ENCODE results near the gene ZC3HAV1L.
"Not testable (repeated sequence)": the region's sequence is repeated elsewhere in the genome, so short reads cannot be mapped to it uniquely, and the experiment has no call there.

ZC3HAV1L gene, protein sequence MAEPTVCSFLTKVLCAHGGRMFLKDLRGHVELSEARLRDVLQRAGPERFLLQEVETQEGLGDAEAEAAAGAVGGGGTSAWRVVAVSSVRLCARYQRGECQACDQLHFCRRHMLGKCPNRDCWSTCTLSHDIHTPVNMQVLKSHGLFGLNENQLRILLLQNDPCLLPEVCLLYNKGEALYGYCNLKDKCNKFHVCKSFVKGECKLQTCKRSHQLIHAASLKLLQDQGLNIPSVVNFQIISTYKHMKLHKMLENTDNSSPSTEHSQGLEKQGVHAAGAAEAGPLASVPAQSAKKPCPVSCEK

DNA sequence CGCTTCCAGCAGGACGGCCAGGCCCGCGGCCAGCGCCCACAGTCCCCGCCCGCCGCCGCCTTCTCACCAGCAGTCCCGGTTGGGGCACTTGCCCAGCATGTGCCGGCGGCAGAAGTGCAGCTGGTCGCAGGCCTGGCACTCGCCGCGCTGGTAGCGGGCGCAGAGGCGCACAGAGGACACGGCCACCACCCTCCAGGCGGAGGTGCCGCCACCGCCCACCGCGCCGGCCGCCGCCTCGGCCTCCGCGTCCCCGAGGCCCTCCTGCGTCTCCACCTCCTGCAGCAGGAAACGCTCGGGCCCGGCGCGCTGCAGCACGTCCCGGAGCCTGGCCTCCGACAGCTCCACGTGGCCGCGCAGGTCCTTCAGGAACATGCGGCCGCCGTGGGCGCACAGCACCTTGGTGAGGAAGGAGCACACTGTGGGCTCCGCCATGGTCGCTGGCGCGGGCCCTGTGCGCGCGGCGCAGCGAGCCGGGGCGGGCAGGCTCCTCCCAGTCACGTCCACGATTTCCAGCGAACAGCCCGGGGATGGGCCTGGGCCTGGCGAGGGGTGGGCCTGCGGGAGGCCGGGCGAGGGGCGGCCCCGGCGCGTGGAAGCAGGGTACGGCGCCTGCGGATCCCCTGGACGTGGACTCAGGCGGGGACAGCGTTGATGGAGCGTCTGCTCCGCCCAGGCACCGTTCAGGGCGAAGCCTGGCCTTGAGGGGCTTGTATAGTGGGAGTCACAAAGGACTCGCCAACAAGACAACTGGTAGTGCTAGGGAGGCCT, at the start of gene ZC3HAV1L:
Gene ZC3HAV1L (minus strand): TSS at position 457 of the 768 bp plus-strand sequence. CDS start 25 bp downstream, at position 432.
- DNase-seq (ENCODE audit: low read depth, low spot score) = peak; percentile 70

DNA sequence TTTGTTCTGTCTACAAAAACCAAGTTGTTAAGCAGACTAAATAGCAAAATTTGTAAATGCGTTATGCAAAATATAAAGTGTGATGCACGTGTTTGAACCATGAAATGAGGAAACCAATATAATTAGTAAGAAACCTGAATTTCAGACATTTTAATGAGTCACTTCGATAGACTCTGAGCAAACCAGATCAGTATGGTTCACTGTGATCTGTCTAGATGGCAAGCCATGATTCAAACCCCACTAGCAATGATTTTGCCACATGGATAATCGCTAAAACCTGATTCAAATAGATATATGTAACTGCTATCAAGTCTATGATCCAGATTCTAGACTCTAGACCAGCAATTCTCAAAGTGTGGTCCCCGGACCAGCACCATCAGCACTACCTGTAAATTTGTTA, 48.9 kb upstream of the ZC3HAV1L start:
- DNase-seq (ENCODE audit: low read depth, low spot score) = no peak

DNA sequence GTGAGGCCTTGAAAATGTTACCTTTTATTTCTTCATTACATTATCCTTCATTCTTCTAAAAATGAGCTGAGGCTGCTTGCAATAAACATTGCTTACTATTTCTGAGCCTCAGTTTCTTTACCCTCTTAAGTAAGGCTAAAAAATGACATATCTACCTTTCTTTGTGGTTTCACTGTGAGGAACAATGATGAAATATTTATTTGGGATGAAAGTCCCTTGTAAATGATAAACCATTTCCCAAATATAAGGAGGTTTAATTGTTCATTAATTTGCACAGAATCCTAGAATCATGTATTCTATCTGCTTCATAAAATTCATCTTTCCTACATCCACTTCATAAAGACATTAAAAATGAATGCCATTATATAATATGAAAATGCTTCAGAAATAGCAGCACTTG, 45.7 kb upstream of the ZC3HAV1L start:
- no peak for DNase-seq (ENCODE audit: low read depth, low spot score)

DNA sequence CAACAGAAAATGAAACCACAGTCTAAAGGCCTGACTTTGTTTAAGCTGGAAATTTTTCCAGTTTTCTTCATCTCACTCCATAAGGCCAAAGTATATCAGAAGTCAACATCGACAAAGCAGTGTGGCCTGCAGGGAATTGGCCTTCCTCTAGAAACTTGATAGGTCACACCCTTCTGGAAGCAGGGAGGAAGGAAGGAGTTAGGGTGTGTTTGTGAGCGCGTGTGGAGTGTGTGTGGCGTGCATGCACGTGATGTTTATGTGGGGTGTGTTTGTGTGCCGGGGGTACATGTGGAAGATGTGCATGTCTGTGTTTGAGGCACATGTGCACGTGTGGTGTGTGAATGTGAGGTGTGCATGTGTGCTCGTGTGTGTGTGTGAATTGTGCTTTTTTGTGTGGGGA, 45.1 kb upstream of the ZC3HAV1L start:
- DNase-seq (ENCODE audit: low read depth, low spot score) = no peak

DNA sequence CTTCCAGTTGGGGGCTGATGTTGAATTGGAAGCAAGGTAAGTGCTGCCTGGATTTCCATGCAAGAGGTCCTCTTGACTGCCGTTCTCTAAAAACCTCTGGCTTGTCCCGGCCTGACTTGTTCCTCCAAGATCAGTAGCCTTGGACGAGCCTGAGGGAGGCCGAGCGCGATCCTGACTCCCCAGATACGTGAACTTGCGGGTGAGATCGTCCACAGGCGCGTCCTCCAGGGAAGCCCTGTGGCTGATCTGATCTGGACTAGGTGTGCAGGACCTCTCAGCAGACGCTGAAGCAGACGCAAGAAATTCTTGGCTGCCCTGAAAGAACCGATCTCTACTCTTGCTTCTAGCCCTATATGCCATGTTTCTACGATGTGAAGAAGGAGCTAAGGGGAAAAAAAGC, 44.0 kb upstream of the ZC3HAV1L start:
- no peak for DNase-seq (ENCODE audit: low read depth, low spot score)

DNA sequence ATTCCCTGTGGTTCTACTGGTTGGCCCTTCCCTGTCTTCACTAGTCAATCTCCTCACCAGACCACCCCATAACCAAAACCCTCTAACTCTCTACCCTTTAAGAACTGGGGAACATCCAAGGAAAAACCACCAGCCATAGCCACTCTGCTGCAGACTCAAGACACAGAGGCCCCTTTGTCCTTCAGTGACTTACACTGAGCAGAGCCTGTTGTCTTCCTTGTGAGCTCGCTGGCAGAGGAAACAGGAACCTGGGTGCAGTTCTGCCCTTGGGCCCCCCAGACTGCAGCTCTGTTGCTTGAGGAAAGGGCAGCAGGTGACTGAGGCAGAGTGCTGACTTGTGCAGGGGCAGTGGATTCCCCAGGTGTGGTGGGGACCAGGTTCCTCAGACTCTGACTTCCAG, 43.1 kb upstream of the ZC3HAV1L start:
- no peak for DNase-seq (ENCODE audit: low read depth, low spot score)

DNA sequence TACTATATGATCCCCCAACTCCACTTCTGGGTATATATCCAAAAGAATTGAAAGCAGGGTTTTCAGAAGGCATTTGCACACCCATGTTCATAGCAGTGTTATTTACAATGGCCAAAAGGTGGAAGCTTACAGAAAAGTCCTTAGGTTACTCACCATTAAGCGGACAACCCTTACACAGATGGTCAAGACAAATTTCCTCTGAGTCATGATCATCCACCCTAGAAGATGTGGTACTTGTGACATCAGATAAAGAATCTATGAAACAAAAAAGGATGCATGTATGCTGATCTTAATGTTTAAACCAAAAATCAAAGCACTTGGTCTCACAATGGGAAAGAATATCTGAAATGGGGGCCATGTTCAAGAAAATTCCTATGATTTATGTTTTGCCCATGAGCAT, 42.6 kb upstream of the ZC3HAV1L start:
- no peak for DNase-seq (ENCODE audit: low read depth, low spot score)

DNA sequence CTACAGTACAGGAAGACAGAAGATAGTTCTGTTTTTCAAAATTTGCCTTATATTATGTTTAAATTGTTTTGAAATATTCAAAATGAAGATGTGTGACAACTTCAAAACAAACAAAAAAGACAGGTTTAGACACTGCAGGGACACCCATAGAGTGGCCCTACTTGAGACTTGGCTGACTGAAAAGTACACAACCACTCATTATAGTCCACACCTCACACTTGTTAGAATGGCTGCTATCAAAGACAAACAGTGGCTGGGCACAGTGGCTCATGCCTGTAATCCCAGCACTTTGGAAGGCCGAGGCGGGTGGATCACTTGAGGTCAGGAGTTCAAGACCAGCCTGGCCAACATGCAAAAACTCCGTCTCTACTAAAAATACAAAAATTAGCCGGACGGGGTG, 41.9 kb upstream of the ZC3HAV1L start:
- DNase-seq (ENCODE audit: low read depth, low spot score) = not testable (repeated sequence)

DNA sequence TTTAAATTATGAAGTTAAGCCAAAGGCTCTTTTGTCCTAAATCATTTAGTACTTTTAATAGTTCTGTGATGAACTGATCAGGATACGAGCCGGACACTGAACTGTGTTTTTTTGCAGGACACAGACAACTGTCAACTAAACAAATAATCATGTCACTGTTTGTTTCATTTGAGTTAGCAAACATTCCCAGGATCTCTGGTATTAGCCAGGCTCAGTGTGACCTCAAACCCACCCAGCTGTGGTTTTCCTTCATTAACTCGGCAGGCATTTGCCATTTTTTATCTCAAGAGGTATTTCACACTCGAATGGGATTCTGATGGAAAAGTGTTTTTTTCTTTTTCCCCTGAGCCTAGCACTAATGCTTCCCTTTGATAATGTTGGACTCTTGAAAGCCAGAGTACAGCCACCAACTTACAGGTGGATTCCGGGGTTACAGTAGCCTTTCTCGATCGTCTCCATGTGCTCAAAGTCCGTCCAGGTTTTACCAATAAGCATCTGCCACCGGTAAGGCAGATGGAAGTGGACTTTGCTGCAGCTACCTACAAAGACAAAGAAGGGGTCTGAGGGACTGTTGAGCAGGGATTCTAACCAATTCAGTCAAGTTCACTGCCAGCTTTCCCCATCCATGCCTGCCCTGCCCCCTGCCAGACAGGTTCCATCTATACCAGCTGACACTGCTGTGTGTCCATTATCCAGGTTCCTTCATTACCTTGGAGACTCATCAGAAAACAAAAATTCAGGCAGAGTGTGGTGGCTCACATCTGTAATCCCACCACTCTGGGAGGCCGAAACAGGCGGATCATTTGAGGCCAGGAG, 40.2 kb upstream of the ZC3HAV1L start:
- DNase-seq (ENCODE audit: low read depth, low spot score) = no peak

DNA sequence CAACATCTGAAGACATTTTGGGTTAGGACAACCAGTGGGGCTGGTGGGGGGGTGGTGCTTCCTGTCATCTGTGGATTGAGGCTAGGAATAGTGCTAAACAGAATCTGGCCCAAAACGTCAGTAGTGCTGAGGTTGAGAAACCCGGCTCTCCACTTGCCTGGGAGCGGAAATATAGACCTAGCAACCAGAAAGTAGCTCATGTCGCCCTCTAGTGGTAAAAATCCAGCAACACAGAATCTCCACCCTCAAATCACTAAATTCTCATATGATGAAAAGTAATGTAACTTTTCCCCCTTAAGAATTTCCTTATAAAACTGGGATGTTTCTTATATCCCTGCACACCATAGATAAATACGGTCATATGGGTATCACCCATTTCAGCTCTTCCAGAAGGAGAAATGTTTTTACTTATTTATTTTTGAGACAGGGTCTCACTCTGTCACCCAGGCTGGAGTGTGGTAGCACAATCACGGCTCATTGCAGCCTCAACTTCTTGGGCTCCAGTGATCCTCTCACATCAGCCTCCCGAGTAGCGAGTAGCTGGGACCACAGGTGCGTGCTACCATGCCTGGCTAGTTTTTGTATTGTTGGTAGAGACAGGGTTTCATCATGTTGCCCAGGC, 39.3 kb upstream of the ZC3HAV1L start:
- DNase-seq (ENCODE audit: low read depth, low spot score) = peak; percentile 79

DNA sequence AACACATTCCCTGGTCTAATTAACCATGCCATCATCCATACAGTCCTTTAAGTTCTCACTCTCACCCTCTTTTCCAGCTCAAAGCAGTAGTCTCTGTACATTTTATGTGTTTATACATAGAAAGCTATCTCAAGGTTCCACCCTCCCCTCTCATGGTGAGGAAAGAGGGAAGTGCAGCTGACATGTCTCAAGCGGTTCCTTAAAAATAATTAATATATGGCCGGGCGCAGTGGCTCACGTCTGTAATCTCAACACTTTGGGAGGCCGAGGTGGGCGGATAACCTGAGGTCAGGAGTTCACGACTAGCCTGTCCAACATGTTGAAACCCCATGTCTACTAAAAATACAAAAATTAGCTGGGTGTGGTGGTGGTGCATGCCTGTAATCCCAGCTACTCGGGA, 37.0 kb upstream of the ZC3HAV1L start:
- DNase-seq (ENCODE audit: low read depth, low spot score) = no peak

DNA sequence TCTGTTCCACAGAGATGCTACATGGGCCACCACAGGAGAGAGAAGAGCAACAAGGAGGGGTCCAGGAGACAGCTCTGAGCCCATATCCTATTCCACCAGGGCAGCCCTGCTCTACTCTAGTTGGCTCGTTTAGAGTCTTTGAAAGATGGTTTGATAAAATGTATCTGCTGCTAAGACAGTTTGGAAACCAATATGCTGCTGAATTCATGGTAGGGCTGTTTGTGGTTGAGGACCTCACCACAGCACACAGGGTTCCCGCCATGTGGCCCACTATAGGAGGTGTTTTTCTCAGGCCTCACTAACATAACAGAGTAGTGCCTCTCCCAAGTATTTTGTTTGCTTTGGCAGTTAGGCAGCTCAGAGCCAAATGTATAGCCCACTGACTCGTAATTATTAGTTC, 35.8 kb upstream of the ZC3HAV1L start:
- no peak for DNase-seq (ENCODE audit: low read depth, low spot score)

DNA sequence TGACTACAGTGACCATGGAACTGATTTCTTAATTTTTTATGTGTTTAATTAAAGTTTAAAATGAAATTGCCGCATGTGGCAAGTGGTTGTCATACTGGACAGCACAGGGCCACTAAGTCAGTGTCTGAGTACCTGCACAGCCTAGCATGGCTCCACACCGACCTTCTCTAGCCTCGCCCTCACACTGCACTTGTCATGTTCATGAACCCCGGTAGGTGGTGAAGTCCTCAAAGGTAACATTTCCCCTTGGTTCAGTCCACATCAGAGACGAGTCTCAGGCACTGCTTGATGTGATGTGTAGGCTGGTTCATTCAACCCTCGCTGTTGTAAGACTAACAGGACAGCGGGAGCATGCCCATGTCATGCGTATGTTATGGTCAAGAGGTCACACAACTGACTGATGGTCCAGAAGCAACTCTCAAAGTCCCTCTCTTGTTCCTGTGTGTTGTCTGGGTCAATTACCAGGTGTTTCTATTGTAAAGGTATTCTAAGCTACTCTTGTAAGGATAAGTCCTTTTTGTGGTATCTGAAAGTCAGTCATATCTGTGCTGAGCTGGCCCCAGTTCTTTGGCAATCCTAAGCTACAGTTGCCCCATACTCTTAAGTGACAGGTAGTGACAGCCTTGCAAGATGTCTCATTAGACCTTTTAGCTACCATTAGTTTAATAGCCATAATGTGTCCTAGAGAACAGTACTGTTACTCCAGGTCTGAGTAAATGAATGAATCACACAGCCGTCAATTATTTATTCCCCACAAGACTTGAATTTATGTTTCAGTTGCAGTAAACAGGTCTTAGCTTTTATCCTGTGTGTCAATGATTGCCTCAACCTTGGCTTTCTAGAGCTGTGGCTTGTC, 32.9 kb upstream of the ZC3HAV1L start:
- no peak for DNase-seq (ENCODE audit: low read depth, low spot score)

DNA sequence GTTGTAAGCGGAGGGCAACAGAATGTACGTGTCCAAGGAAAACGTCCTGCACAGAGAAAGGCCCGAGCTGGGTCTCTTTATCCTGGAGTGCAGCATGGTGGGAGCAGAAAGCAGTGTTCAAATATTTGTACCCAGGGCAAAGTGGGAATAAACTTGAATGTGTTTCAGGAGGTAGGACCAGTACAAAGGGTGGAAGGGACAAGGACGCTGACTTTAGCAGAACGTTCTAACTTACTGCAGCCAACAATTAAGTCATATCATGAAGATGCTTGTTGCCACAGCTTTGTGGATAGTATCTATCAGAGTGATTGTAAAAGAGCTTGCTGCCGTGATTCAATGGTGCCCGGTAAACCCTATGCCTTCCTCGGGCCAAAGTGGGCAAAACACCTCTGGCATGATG, 30.5 kb upstream of the ZC3HAV1L start:
- DNase-seq (ENCODE audit: low read depth, low spot score) = no peak

DNA sequence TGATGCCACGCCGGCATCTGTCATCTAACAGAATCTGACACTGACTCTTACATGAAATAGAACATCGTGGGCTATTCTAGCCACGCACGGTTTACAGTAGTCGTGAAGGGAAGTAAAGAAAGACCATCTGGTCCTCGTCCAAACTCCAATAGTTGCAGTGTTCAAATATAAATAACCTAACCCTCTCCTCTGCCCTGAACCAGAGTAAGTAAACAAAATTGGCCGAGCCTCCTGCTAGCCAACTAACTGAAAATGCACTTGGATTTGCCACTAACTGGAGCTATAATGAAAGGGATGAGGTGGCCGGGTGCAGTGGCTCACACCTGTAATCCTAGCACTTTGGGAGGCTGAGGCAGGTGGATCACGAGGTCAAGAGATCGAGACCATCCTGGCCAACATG, 29.5 kb upstream of the ZC3HAV1L start:
- DNase-seq (ENCODE audit: low read depth, low spot score) = no peak

DNA sequence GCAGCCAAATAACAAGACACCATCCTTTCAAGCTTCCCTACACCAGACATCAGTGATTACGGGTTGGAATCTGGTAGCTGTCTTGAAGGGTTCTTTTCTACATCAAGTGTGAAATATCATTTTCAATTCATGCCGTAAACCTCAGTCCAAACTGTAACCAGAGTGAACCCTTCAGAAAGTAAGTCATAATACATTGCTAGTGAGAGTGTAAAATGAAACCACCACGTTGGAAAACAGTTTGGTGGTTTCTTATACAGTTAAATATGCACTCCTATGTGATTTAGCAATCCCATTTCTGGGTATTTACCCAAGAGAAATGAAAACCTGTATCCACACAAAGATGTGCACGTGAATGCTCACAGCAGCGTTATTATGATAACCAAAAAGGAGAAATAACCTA, 25.6 kb upstream of the ZC3HAV1L start:
- no peak for DNase-seq (ENCODE audit: low read depth, low spot score)

DNA sequence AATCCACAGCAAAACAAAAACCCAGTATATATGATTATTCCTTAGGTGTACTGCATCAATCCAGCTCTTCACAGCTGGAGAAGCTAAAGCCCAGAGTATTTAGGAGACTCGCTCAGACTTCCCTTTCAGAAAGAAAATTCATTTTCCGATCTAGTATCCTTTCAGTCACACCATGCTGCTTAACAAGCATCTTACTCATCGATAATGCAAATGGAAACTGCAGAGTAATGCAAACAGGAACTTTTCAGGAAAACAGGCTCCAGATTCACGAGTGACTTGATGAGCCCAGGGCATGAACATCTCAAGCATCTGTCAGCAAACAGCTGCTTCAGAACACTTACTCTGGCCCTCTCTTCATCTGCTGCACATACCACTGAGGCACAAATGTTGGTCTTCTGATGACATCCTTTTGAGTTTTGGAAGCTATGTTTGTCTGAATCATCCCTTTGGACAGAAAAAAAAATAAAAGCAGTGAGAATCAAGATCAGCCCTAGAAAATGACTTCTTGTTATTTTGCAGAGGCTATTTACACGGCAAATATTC, 24.9 kb upstream of the ZC3HAV1L start:
- no peak for DNase-seq (ENCODE audit: low read depth, low spot score)

DNA sequence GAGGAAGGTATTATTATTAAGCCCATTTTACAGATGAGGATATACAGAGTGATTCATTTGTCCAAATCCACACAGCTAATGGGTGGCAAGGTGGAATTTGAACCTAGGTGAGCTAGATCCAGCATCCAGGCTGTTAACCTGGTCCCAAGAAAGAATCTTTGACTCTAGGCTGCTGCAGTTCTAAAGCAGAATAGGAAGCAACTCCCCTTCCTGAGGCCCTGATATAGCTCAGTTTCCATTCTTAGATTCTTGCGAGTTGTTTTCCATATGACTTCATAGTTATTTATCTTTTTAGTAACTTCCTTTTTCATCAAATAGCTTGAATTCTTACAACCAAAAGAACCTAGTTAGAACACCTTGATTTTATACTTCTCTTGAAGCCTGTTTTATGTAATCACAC, 24.1 kb upstream of the ZC3HAV1L start:
- no peak for DNase-seq (ENCODE audit: low read depth, low spot score)

DNA sequence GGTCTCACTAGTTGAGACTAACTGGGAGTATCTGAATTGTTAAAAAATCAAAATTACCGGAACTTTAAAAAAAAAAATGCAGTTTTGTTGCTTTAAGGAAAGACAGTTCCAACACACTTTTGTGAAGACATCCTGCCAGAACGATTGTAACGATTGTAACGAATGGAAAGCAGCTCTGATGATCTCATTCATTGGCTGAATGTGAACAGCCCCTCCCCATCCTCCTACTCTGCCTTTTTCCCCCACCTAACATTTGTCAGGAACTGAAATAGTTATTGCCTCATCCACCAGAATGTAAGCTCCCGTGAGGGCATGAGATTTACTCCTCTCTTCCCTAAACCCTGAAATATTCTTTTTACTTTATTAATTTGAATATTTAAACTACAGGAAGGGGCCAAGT, 23.1 kb upstream of the ZC3HAV1L start:
- no peak for DNase-seq (ENCODE audit: low read depth, low spot score)

DNA sequence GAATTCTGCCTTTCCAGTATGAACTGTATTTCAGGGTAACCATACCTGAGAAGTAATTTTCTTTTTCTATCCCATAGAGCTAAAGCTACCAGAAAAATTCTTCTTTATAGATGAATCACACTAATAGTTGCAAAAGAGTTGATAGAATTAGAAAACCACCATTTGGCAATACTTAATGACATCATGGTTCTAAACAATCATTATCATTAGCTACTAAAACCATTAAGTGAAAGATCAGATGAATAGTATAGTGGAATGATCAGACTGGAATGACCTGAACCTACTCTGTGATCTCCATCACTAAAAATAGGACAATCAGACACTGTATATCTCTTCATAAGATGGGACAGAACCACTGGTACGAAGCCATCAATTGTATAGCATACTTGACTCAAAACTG, 19.8 kb upstream of the ZC3HAV1L start:
- DNase-seq (ENCODE audit: low read depth, low spot score) = no peak

DNA sequence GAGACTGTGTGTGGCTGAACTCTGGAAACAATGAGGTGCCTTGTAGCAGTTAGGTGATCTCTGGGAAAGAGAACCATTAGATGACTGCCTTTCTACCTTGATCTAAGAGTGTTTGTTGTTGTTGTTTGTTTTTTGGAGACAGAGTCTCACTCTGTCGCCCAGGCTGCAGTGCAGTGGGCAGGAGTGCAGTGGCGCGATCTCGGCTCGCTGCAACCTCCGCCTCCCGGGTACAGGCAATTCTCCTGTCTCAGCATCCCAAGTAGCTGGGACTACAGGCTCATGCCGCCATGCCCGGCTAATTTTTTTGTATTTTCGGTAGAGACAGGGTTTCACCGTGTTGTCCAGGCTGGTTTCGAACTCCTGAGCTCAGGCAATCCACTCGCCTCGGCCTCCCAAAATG, 18.8 kb upstream of the ZC3HAV1L start:
- not testable (repeated sequence) for DNase-seq (ENCODE audit: low read depth, low spot score)

All from ELF-1 (cell line).